Panc1 (cell line): ENCODE results near the gene SNX6. TPM values are rescaled to one million over a fixed set of nuclear protein-coding genes. Genes with fewer than 3 reads are reported as not detected.

ENCODE experiments used
- ATAC-seq: fragments of 200-7000 bp; cut with Tn5 transposase; 2 replicates; pipeline ENCODE4 v1.9.1; 2020; ENCODE audit warnings: mild to moderate bottlenecking, moderate library complexity
- BruUV-seq: library from RNA; stranded (reverse); fragments of 400-500 nt; replicated peaks from 2 replicates; lab custom pipeline; 2021; lab: Mats Ljungman, UMichigan
- CTCF ChIA-PET: fragments of 300-600 bp; sonication (Branson Sonifier 250); formaldehyde crosslinking; loops from one replicate; lab custom pipeline; 2022; ENCODE audit warnings: antibody characterized with exemption; lab: Charles Lee
- POLR2A ChIA-PET: fragments of 300-600 bp; sonication (Branson Sonifier 250); formaldehyde crosslinking; loops from one replicate; lab custom pipeline; 2022; ENCODE audit warnings: antibody characterized with exemption; lab: Charles Lee
- DNase-seq: peaks from one replicate; pipeline ENCODE4 v3.0.0-alpha.2; 2010; ENCODE audit warnings: low read depth, low spot score
- H3K27ac ChIP-seq: 2 replicates; pipeline ENCODE4 v1.5.1; 2011; ENCODE audit warnings: mild to moderate bottlenecking, low read length, inconsistent platforms
- H3K27me3 ChIP-seq: fragments of 200-500 bp; sonication (Bioruptor generic); 2 replicates; pipeline ENCODE4 v1.6.0; 2014; ENCODE audit warnings: low read length, inconsistent platforms; ENCODE audit not compliant: control insufficient read depth, insufficient read depth
- H3K36me3 ChIP-seq: fragments of 200-500 bp; sonication (Bioruptor generic); 2 replicates; pipeline ENCODE4 v1.5.1; 2014; ENCODE audit warnings: inconsistent platforms, mild to moderate bottlenecking, low read length, moderate library complexity; ENCODE audit not compliant: control insufficient read depth, insufficient read depth
- H3K4me1 ChIP-seq: 2 replicates; pipeline ENCODE4 v1.5.1; 2011; ENCODE audit warnings: inconsistent platforms, mild to moderate bottlenecking, low read length, moderate library complexity; ENCODE audit not compliant: control insufficient read depth, insufficient read depth
- H3K4me3 ChIP-seq, 2 experiments: 2 replicates each; pipeline ENCODE4 v1.5.1; 2011 to 2012; ENCODE audit warnings: low read depth in 2 of 2, low read length in 2 of 2, mild to moderate bottlenecking in 2 of 2, inconsistent platforms in 1 of 2, moderate library complexity in 1 of 2
- H3K9me3 ChIP-seq: fragments of 200-500 bp; sonication (Bioruptor generic); 2 replicates; pipeline ENCODE4 v1.5.1; 2014; ENCODE audit warnings: low read depth, mild to moderate bottlenecking, inconsistent platforms, low read length, moderate library complexity; ENCODE audit not compliant: control insufficient read depth, insufficient read depth
- CTCF ChIP-seq: fragments of 450-650 bp; IDR thresholded peaks from 2 replicates; pipeline ENCODE4 v1.5.1; 2017; ENCODE audit warnings: mild to moderate bottlenecking
- POLR2AphosphoS5 ChIP-seq: IDR thresholded peaks from 2 replicates; pipeline ENCODE4 v1.6.1; 2012; ENCODE audit warnings: mild to moderate bottlenecking, low read depth, low read length, moderate library complexity
- REST ChIP-seq, 2 experiments: IDR thresholded peaks; 2 replicates each; pipeline ENCODE4 v1.6.1; 2011 to 2012; ENCODE audit warnings: low read depth in 2 of 2, control low read depth in 1 of 2, low read length in 1 of 2, mild to moderate bottlenecking in 1 of 2, moderate library complexity in 1 of 2; ENCODE audit not compliant: insufficient read depth in 1 of 2
- SIN3A ChIP-seq: IDR thresholded peaks from 2 replicates; pipeline ENCODE4 v1.6.1; 2012; ENCODE audit warnings: low read depth, mild to moderate bottlenecking, low read length, moderate library complexity, borderline replicate concordance; ENCODE audit not compliant: insufficient read depth
- TCF7L2 ChIP-seq: IDR thresholded peaks from 2 replicates; pipeline ENCODE4 v1.6.1; 2011; ENCODE audit warnings: mild to moderate bottlenecking, low read depth, low read length, inconsistent platforms
- in situ Hi-C: cut with HindIII; loops from 2 replicates; pipeline ENCODE4 v1.10.0; 2016; ENCODE audit warnings: low sequenced_read_pairs, low pct_unique_long_range_greater_than_20kb
- intact Hi-C: fragments of 100-400 bp; cut with micrococcal nuclease; formaldehyde crosslinking; loops from one replicate; pipeline ENCODE4 v1.10.0; 2022; ENCODE audit not compliant: unreplicated experiment
- total RNA-seq: library from RNA; stranded (reverse); gene quantifications from one replicate; pipeline ENCODE4 v1.2.1, GENCODE V29; 2021; ENCODE audit not compliant: unreplicated experiment

Gene SNX6
- total RNA-seq, 1 experiment from 2014 or later = 50.9 TPM

GRCh38 chr14:34615507-34615906 lies 14.4 kb downstream of the SNX6 start:
- TF ChIP-seq SIN3A (no peak), REST (IDR thresholded peaks at IDR 0.05; ENCODE audit: insufficient read depth in 1 of 2, low read depth in 2 of 2, low read length in 1 of 2) (no peak), TCF7L2 (no peak), CTCF (no peak), POLR2AphosphoS5 (no peak)

GRCh38 chr14:34614638-34615037 lies 15.3 kb downstream of the SNX6 start:
- intact Hi-C loops = no loop called here
- no peak for DNase-seq
- H3K9me3 ChIP-seq = no peaks in the 10 kb centered on the region
- H3K27me3 ChIP-seq = no peaks in the 10 kb centered on the region
- no peak overlapping the region for H3K4me3 ChIP-seq
- BruUV-seq = TSS peak; percentile 41
- in situ Hi-C loops = no loop called here
- no peaks in the 10 kb centered on the region for H3K4me1 ChIP-seq
- ATAC-seq = no peak
- no peaks in the 10 kb centered on the region for H3K36me3 ChIP-seq
- POLR2A ChIA-PET = no interaction called here
- CTCF ChIA-PET = no interaction called here
- no peak overlapping the region for H3K27ac ChIP-seq
- no peak for TF ChIP-seq SIN3A
- no peak for TF ChIP-seq TCF7L2
- TF ChIP-seq CTCF = no peak
- no peak for TF ChIP-seq REST (IDR thresholded peaks at IDR 0.05; ENCODE audit: insufficient read depth in 1 of 2, low read depth in 2 of 2, low read length in 1 of 2)
- no peak for TF ChIP-seq POLR2AphosphoS5

More at GRCh38 chr14:34615507-34615906, 14.4 kb downstream of the SNX6 start:
- ATAC-seq (no peak), DNase-seq (no peak)
- in situ Hi-C loops (no loop called here), intact Hi-C loops (no loop called here)
- ChIA-PET POLR2A (no interaction called here), CTCF (no interaction called here)
- H3K4me1 ChIP-seq = no peaks in the 10 kb centered on the region
- H3K9me3 ChIP-seq = no peaks in the 10 kb centered on the region
- H3K36me3 ChIP-seq = no peaks in the 10 kb centered on the region
- H3K27me3 ChIP-seq = no peaks in the 10 kb centered on the region
- H3K4me3 ChIP-seq = no peak overlapping the region
- no TSS peak for BruUV-seq
- H3K27ac ChIP-seq = no peak overlapping the region
